ENCODE results near the gene IFIT3.
A peak's percentile ranks its signal among the peaks of the same experiment; 100 is the strongest.
"Not testable (repeated sequence)": the region's sequence is repeated elsewhere in the genome, so short reads cannot be mapped to it uniquely, and the experiment has no call there.

IFIT3 gene

GRCh38 chr10:89327803-89328441 lies at the start of gene IFIT3:
Gene IFIT3, plus strand, starts transcription at chr10:89327997. Its CDS starts 77 bp downstream, at chr10:89328074.
- peak; percentile 69 for DNase-seq (ENCODE audit: low read depth)

- peak; percentile 92 for DNase-seq (ENCODE audit: low read depth)
Observed at GRCh38 chr10:89278034-89278535, 49.7 kb upstream of the IFIT3 start.

GRCh38 chr10:89278900-89279392 lies 48.9 kb upstream of the IFIT3 start:
- DNase-seq (ENCODE audit: low read depth) = no peak

GRCh38 chr10:89279421-89279869 lies 48.4 kb upstream of the IFIT3 start:
- no peak for DNase-seq (ENCODE audit: low read depth)

GRCh38 chr10:89280508-89280907 lies 47.3 kb upstream of the IFIT3 start:
- no peak for DNase-seq (ENCODE audit: low read depth)

- DNase-seq (ENCODE audit: low read depth) = no peak
Observed at GRCh38 chr10:89281606-89282395, 46.0 kb upstream of the IFIT3 start.

GRCh38 chr10:89283025-89283935 lies 44.5 kb upstream of the IFIT3 start:
- DNase-seq (ENCODE audit: low read depth) = no peak

GRCh38 chr10:89283936-89284475 lies 43.8 kb upstream of the IFIT3 start:
- DNase-seq (ENCODE audit: low read depth) = no peak

- not testable (repeated sequence) for DNase-seq (ENCODE audit: low read depth)
Observed at GRCh38 chr10:89284711-89285110, 43.1 kb upstream of the IFIT3 start.

GRCh38 chr10:89285303-89285702 lies 42.5 kb upstream of the IFIT3 start:
- DNase-seq (ENCODE audit: low read depth) = not testable (repeated sequence)

GRCh38 chr10:89294721-89295239 lies 33.0 kb upstream of the IFIT3 start:
- no peak for DNase-seq (ENCODE audit: low read depth)

- DNase-seq (ENCODE audit: low read depth) = no peak
Observed at GRCh38 chr10:89295597-89295996, 32.2 kb upstream of the IFIT3 start.

- no peak for DNase-seq (ENCODE audit: low read depth)
Observed at GRCh38 chr10:89296220-89296648, 31.6 kb upstream of the IFIT3 start.

GRCh38 chr10:89297356-89297755 lies 30.4 kb upstream of the IFIT3 start:
- DNase-seq (ENCODE audit: low read depth) = no peak

- no peak for DNase-seq (ENCODE audit: low read depth)
Observed at GRCh38 chr10:89297791-89298190, 30.0 kb upstream of the IFIT3 start.

GRCh38 chr10:89299031-89299430 lies 28.8 kb upstream of the IFIT3 start:
- no peak for DNase-seq (ENCODE audit: low read depth)

GRCh38 chr10:89301232-89301631 lies 26.6 kb upstream of the IFIT3 start:
- DNase-seq (ENCODE audit: low read depth) = no peak

- DNase-seq (ENCODE audit: low read depth) = no peak
Observed at GRCh38 chr10:89301721-89302445, 25.9 kb upstream of the IFIT3 start, which contains the start of gene IFIT2. Gene IFIT2, plus strand, starts transcription at chr10:89302046. Its CDS starts 78 bp downstream, at chr10:89302124.

- DNase-seq (ENCODE audit: low read depth) = no peak
Observed at GRCh38 chr10:89302625-89303024, 25.2 kb upstream of the IFIT3 start.

- no peak for DNase-seq (ENCODE audit: low read depth)
Observed at GRCh38 chr10:89303161-89303560, 24.6 kb upstream of the IFIT3 start.

- DNase-seq (ENCODE audit: low read depth) = no peak
Observed at GRCh38 chr10:89304026-89304425, 23.8 kb upstream of the IFIT3 start.

All from HS-27A (cell line).